ENCODE data around the gene AK5. TPM values are rescaled to one million over a fixed set of nuclear protein-coding genes. Genes with fewer than 3 reads are reported as not detected.
"Not testable (repeated sequence)": the region's sequence is repeated elsewhere in the genome, so short reads cannot be mapped to it uniquely, and the experiment has no call there.

Gene AK5
- total and polyA plus RNA-seq, 2 experiments from 2014 or later: 8.8 to 12.2 TPM

DNA sequence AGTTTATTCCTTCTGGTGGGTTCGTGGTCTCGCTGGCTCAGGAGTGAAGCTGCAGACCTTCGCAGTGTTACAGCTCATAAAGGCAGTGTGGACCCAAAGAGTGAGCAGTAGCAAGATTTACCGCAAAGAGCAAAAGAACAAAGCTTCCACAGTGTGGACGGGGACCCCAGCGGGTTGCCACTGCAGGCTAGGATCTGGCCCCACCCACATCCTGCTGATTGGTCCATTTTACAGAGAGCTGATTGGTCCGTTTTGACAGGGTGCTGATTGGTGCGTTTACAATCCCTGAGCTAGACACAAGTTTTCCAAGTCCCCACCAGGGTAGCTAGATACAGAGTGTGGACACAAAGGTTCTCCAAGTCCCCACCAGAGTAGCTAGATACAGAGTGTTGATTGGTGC, 249.3 kb downstream of the AK5 start:
- H3K27me3 ChIP-seq (ENCODE audit: insufficient read depth); H3K4me3 ChIP-seq; ATAC-seq; H3K79me2 ChIP-seq (replicated peaks; ENCODE audit: insufficient read depth); H3K9me3 Mint-ChIP-seq; H3K27ac ChIP-seq (ENCODE audit: low read depth); DNase-seq (ENCODE audit: low spot score); H3K4me1 ChIP-seq (ENCODE audit: insufficient read depth); H3K27me3 Mint-ChIP-seq (ENCODE audit: insufficient read depth, low read depth, poor library complexity); H3F3A ChIP-seq (replicated peaks; ENCODE audit: low read depth); H2AFZ ChIP-seq; H3K36me3 ChIP-seq (ENCODE audit: insufficient read depth); H4K20me1 ChIP-seq (replicated peaks; ENCODE audit: insufficient read depth); H3K4me2 ChIP-seq; H3K4me1 Mint-ChIP-seq; H3K9me2 ChIP-seq (ENCODE audit: insufficient read depth); H3K36me3 Mint-ChIP-seq (ENCODE audit: low read depth); H3K27ac Mint-ChIP-seq; H3K4me3 Mint-ChIP-seq: not testable (repeated sequence)

DNA sequence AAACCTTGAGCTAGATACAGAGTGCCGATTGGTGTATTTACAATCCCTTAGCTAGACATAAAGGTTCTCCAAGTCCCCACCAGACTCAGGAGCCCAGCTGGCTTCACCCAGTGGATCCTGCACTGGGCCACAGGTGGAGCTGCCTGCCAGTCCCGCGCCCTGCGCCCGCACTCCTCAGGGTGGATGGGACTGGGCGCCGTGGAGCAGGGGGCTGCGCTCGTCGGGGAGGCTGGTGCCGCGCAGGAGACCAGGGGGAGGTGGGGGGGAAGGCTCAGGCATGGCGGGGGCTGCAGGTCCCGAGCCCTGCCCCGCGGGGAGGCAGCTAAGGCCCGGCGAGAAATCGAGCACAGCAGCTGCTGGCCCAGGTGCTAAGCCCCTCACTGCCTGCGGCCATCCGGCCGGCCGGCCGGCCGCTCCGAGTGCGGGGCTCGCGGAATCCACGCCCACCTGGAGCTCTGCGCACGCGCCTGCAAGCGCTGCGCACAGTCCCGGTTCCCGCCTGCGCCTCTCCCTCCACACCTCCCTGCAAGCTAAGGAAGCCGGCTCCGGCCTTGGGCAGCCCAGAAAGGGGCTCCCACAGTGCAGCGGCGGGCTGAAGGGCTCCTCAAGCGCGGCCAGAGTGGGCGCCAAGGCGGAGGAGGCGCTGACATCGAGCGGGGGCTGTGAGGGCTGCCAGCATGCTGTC, 249.9 kb downstream of the AK5 start:
- not testable (repeated sequence) for H3K4me3 ChIP-seq; H3K36me3 ChIP-seq (ENCODE audit: insufficient read depth); H2AFZ ChIP-seq; H3K4me1 Mint-ChIP-seq; H3K79me2 ChIP-seq (replicated peaks; ENCODE audit: insufficient read depth); H4K20me1 ChIP-seq (replicated peaks; ENCODE audit: insufficient read depth); H3K9me3 Mint-ChIP-seq; ATAC-seq; H3K27me3 ChIP-seq (ENCODE audit: insufficient read depth); H3F3A ChIP-seq (replicated peaks; ENCODE audit: low read depth); H3K27me3 Mint-ChIP-seq (ENCODE audit: insufficient read depth, low read depth, poor library complexity); H3K9me2 ChIP-seq (ENCODE audit: insufficient read depth); H3K27ac Mint-ChIP-seq; H3K4me2 ChIP-seq; H3K27ac ChIP-seq (ENCODE audit: low read depth); H3K4me3 Mint-ChIP-seq; H3K4me1 ChIP-seq (ENCODE audit: insufficient read depth); H3K36me3 Mint-ChIP-seq (ENCODE audit: low read depth); DNase-seq (ENCODE audit: low spot score)

DNA sequence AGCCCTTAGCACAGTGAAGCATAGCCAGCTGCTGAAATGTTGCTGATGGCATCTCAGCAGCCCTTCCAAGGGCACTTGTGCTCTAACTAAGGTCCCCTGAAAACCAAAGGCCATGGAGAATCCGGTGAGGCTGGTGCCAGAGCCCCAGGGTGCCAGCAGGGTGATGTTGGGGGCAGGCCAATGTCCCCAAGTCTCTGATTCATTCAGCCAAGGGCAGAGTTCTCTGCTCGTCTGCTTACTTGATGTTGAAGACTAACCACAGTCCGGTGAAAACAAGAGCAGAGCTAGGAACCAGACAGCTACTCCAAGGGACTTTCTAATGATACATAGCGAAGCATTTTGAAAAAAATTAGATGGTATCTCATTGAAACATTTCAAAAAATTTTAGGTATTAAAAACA, 250.8 kb downstream of the AK5 start:
- H3K4me3 ChIP-seq: no peak overlapping the region
- Mint-ChIP-seq H3K27me3 (ENCODE audit: insufficient read depth, low read depth, poor library complexity) (no peaks in the 10 kb centered on the region), H3K4me3 (no peak overlapping the region), H3K27ac (no peak overlapping the region), H3K9me3 (peaks cover 6% of the 10 kb centered on the region), H3K4me1 (peaks cover 2% of the 10 kb centered on the region; the same call in 1 of the 3 replicates), H3K36me3 (ENCODE audit: low read depth) (peaks cover 8% of the 10 kb centered on the region; the same call in 2 of the 3 replicates)
- H3K4me2 ChIP-seq: no peak overlapping the region
- H3K4me1 ChIP-seq (ENCODE audit: insufficient read depth): no peaks in the 10 kb centered on the region
- no peak overlapping the region for H3K27ac ChIP-seq (ENCODE audit: low read depth)
- no peak overlapping the region for H2AFZ ChIP-seq
- no peaks in the 10 kb centered on the region for H3K27me3 ChIP-seq (ENCODE audit: insufficient read depth)
- no peaks in the 10 kb centered on the region for H3F3A ChIP-seq (replicated peaks; ENCODE audit: low read depth)
- H3K9me2 ChIP-seq (ENCODE audit: insufficient read depth): no peaks in the 10 kb centered on the region
- no peak for DNase-seq (ENCODE audit: low spot score)
- no peaks in the 10 kb centered on the region for H3K79me2 ChIP-seq (replicated peaks; ENCODE audit: insufficient read depth)
- ATAC-seq: no peak
- H3K36me3 ChIP-seq (ENCODE audit: insufficient read depth): no peaks in the 10 kb centered on the region
- H4K20me1 ChIP-seq (replicated peaks; ENCODE audit: insufficient read depth): no peaks in the 10 kb centered on the region
- TF ChIP-seq CREB1 (CRISPR knock-in tag; IDR thresholded peaks at IDR 0.05; ENCODE audit: low read depth) (no peak), ZNF331 (CRISPR knock-in tag; IDR thresholded peaks at IDR 0.05; ENCODE audit: low read depth) (no peak), ZNF114 (CRISPR knock-in tag; IDR thresholded peaks at IDR 0.05) (no peak), JUNB (IDR thresholded peaks at IDR 0.05; ENCODE audit: unreplicated experiment) (no peak), NANOG (IDR thresholded peaks at IDR 0.05; ENCODE audit: borderline replicate concordance) (no peak), STAT1 (IDR thresholded peaks at IDR 0.05; ENCODE audit: unreplicated experiment) (no peak)
- TF ChIP-seq, protein P1, sequence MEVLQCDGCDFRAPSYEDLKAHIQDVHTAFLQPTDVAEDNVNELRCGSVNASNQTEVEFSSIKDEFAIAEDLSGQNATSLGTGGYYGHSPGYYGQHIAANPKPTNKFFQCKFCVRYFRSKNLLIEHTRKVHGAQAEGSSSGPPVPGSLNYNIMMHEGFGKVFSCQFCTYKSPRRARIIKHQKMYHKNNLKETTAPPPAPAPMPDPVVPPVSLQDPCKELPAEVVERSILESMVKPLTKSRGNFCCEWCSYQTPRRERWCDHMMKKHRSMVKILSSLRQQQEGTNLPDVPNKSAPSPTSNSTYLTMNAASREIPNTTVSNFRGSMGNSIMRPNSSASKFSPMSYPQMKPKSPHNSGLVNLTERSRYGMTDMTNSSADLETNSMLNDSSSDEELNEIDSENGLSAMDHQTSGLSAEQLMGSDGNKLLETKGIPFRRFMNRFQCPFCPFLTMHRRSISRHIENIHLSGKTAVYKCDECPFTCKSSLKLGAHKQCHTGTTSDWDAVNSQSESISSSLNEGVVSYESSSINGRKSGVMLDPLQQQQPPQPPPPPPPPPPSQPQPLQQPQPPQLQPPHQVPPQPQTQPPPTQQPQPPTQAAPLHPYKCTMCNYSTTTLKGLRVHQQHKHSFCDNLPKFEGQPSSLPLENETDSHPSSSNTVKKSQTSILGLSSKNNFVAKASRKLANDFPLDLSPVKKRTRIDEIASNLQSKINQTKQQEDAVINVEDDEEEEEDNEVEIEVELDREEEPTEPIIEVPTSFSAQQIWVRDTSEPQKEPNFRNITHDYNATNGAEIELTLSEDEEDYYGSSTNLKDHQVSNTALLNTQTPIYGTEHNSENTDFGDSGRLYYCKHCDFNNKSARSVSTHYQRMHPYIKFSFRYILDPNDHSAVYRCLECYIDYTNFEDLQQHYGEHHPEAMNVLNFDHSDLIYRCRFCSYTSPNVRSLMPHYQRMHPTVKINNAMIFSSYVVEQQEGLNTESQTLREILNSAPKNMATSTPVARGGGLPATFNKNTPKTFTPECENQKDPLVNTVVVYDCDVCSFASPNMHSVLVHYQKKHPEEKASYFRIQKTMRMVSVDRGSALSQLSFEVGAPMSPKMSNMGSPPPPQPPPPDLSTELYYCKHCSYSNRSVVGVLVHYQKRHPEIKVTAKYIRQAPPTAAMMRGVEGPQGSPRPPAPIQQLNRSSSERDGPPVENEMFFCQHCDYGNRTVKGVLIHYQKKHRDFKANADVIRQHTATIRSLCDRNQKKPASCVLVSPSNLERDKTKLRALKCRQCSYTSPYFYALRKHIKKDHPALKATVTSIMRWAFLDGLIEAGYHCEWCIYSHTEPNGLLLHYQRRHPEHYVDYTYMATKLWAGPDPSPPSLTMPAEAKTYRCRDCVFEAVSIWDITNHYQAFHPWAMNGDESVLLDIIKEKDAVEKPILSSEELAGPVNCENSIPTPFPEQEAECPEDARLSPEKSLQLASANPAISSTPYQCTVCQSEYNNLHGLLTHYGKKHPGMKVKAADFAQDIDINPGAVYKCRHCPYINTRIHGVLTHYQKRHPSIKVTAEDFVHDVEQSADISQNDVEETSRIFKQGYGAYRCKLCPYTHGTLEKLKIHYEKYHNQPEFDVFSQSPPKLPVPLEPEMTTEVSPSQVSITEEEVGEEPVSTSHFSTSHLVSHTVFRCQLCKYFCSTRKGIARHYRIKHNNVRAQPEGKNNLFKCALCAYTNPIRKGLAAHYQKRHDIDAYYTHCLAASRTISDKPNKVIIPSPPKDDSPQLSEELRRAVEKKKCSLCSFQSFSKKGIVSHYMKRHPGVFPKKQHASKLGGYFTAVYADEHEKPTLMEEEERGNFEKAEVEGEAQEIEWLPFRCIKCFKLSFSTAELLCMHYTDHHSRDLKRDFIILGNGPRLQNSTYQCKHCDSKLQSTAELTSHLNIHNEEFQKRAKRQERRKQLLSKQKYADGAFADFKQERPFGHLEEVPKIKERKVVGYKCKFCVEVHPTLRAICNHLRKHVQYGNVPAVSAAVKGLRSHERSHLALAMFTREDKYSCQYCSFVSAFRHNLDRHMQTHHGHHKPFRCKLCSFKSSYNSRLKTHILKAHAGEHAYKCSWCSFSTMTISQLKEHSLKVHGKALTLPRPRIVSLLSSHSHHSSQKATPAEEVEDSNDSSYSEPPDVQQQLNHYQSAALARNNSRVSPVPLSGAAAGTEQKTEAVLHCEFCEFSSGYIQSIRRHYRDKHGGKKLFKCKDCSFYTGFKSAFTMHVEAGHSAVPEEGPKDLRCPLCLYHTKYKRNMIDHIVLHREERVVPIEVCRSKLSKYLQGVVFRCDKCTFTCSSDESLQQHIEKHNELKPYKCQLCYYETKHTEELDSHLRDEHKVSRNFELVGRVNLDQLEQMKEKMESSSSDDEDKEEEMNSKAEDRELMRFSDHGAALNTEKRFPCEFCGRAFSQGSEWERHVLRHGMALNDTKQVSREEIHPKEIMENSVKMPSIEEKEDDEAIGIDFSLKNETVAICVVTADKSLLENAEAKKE (CRISPR knock-in tag; IDR thresholded peaks at IDR 0.05): no peak
- TF ChIP-seq, protein P2, sequence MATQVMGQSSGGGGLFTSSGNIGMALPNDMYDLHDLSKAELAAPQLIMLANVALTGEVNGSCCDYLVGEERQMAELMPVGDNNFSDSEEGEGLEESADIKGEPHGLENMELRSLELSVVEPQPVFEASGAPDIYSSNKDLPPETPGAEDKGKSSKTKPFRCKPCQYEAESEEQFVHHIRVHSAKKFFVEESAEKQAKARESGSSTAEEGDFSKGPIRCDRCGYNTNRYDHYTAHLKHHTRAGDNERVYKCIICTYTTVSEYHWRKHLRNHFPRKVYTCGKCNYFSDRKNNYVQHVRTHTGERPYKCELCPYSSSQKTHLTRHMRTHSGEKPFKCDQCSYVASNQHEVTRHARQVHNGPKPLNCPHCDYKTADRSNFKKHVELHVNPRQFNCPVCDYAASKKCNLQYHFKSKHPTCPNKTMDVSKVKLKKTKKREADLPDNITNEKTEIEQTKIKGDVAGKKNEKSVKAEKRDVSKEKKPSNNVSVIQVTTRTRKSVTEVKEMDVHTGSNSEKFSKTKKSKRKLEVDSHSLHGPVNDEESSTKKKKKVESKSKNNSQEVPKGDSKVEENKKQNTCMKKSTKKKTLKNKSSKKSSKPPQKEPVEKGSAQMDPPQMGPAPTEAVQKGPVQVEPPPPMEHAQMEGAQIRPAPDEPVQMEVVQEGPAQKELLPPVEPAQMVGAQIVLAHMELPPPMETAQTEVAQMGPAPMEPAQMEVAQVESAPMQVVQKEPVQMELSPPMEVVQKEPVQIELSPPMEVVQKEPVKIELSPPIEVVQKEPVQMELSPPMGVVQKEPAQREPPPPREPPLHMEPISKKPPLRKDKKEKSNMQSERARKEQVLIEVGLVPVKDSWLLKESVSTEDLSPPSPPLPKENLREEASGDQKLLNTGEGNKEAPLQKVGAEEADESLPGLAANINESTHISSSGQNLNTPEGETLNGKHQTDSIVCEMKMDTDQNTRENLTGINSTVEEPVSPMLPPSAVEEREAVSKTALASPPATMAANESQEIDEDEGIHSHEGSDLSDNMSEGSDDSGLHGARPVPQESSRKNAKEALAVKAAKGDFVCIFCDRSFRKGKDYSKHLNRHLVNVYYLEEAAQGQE (IDR thresholded peaks at IDR 0.05; ENCODE audit: unreplicated experiment): no peak

Measured in GM23338 (cell line).